Ramos (cell line): ENCODE data around the gene EPS8.
"Not testable (repeated sequence)": the region's sequence is repeated elsewhere in the genome, so short reads cannot be mapped to it uniquely, and the experiment has no call there.

Experiments used
- in situ Hi-C: fragments of 300-500 bp; cut with MboI; formaldehyde crosslinking; loops from one replicate; pipeline ENCODE4 v1.14.3; 2022; ENCODE audit warnings: low sequenced_read_pairs; ENCODE audit not compliant: unreplicated experiment

EPS8 gene

DNA sequence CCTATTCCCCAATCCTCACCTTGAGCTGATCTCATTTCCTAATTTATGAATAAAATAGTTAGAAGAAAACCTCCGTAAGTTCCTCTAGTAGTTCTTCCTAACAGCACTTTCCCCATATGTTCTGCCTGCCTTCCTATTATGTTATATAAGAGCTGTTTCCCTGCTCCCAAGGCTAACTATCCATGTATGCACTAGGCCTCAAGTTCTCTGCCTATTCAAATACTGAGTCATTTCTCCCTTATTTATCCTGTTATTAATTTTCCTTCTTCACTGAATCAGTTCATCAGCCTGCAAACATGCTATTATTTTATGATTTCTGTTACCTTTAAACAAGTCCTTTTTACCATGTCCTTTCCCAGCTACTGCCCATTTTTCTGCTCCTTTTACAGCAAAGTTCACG is 164.1 kb downstream of the EPS8 start:
- in situ Hi-C loops, result no loop called here

DNA sequence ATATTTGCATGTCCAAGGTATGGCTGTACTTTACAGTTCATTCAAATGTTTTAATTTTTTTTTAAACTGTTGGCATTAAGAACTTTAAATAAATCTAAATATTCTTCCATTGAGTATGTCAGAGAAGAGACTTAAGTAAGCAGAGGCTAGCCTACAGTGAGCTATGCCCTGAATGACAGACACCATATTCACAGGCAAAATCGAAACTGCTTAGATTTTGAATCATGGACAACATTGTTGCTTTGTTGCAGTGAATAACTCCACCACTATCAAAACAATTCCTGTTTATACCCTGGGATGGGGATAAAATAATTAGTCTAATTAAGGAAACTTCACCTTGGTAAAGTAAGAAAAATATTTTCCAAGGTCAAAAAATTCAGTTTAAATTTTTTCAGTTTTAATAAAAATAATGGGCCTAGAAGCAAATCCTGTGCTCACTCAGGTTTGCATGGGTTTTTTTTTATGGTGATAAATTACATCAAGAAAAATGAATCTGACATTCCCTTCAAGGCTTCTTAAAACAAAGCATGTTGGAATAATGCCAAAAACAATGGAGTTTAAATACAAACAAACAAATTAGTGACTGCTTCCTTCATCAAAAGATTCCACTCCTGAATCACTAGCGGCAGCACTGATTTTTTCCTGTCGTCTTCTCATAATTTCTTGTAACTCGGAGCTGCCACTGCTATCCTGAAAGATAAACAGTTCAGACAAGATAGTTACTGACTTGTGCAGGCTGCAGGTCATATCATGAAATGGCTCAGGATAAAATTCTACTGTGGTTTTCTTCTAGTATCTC is 168.2 kb downstream of the EPS8 start:
- in situ Hi-C loops, result no loop called here

DNA sequence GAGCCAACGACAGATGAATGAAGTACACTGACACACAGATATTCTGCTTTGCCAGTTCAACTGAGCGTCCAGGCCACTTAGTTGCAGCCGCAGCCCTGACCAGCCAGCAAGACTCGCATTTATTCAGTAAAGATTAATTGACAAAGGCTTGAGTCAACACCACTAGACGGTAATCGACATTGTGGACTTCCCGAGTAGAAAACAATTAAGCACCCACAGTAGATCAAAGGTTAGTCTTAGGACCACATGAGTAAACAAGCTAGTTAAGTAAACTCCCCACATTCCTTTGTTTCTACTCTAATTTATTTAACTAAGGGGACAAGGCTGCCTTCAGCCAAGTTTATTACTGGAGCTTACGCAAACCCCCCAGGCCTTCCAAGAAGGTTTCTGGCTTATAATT is 172.7 kb downstream of the EPS8 start:
- in situ Hi-C loops, result not testable (repeated sequence)

DNA sequence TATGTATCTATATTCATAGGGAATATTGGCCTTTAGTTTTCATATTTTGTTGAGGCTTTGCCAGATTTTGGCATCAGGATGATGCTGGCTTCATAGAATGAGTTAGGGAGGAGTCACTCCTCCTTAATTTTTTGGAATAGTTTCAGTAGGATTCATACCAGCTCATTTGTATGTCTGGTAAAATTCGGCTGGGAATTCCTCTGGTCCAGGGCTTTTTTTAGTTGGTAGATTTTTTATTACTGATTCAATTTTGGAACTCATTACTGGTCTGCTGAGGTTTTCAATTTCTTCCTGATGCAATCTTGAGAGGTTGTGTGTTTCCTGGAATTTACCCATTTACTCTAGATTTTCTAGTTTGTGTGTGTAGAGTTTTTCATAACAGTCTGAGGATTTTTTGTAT is 175.2 kb downstream of the EPS8 start:
- in situ Hi-C loops, result no loop called here

DNA sequence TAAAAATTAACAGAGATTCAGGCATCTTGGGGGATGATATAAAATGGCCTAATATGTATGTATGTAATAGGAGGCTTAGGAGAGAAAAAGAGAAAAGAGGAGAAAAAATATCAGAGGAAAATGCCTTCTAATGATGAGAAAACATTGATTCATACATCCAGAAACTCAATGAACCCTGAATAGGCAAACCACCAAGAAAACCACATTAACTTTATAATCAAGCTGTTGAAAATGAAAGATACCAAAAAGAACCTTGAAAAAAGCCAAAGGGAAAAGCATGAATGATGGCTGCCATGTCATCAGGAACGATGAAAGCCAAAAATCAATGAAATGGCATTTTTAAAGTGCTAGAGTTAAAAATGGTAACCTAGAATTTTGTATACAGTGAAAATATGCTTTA is 180.2 kb downstream of the EPS8 start:
- in situ Hi-C loops, result no loop called here

DNA sequence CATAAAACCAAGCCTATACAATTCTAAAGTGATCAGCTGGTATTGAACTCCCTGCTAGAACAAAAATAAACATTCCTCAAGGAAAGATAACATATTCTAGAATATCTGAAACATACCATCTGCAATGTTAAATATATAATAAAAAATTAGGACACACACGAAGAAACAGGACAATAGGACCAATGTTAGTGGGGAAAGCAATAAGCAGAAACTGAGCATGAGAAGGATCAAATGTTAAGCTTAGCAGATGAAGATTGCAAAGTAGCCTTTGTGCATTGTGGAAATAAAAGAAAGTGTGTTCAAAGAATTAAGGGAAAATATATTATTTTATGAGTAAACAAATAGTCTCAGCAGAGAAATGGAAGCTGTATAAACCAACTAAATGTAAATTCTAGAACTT is 180.8 kb downstream of the EPS8 start:
- in situ Hi-C loops, result no loop called here

DNA sequence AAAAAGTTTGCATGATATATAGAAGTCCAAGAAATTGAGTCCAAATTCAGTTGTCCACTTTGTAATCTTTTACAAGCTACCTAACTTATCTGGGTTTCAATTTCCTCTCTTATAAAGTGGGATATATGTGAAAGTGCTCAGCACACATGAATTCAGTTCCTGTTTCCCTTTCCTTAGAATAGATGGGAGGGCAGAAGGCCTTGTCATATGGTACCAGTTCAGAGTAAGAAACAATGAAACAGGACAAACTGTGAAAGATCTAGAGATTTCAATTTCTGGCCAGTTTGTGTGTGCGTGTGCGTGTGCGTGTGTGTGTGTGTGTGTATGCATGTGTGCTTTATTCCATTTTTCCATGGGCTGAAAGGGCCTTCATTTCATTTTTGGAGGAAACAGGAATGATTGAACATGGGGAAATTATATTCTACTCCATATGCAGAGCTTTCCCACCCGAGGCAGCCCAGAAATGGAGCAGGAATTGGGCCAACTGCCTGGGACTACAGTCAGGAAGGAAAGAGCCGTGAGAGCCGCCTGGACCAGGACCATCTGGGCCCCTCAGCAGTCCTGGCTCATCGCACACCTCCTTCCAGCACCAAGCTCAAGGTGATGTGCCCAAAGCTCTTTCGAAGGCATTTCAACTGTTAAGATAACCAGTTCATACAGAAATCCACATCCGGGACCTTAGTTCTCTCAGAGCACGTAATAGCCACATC is 183.2 kb downstream of the EPS8 start:
- in situ Hi-C loops, result no loop called here

DNA sequence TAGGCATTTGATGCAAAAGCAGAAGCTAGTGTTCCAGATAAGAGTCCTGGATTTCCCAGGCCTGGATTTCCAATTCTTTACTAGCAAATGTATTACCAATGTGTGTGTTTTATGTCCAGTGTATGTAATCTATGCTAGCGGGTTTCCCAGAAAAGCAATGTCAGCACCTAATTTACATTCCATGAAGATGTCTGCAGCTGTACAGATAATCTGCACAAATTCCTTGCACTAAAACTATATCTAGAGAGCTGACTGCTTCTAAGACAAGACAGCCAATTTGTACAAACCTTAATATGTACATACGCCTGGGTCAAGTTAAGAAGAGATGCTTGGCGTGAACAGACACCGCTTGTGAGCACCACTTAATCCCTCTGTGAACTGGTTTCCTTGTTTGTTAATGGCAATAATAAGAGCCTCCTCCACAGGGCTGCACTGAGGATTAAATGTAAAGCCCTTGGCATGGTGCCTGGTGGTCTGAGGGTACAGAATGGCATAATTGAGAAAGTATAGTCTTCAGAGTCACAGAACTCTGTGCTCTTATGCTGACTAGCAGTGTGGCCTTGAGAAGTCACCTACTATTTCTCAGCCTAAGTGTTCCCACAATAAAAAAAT is 185.6 kb downstream of the EPS8 start:
- in situ Hi-C loops, result no loop called here

DNA sequence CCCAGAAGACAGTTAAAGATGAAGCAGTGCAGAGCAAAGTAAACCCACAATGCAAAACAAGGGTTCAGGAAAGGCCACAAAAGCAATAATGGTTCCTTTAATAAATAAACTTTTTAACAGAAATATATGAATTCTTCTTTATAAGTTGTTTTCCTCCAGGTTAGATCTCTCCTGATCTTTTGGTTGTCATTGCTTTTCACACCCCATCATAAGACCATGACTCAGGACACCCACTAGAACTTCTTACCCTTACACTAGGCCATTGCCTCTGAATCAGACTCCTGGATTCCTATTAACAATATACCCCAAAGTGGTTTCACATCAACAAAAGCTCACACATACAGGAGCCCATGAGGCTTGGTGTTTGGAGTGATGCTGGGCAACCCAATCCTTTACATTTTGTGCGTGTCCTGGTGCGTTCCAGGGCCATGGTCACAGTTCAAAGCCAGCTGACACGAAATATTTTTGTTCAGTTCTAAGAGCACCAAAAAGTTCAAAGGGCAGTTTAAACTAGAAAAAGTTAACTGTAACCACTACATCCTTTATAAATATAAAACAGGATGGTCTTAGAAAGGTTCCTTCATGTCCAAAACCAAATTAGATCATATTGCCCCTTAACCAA is 187.0 kb downstream of the EPS8 start:
- in situ Hi-C loops, result no loop called here

DNA sequence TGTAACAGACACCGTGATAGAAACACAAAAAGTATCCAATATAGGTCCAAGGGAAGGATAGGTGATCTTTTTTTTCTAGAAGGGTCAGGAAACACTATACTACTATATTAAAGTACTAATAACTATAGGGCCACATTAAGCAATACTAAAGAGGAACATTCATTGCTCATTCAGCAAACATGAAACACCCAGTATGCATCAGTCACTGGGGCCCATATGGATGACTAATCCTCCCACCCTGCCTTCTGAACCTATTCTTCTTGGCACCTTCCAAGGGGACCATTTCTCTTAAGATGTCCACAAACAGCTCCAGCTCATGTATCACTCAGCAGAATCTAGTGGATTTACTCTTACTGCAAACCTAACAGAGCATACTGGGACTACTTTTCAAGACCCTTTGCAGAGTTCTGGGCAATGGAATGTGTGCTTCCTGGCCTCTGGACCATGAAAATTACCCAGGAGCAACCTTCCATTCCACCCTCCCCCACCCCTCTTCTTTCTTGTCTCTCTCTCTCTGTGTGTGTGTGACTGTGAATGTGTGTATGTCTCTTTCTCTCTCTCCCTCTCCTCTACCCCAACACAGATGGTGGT is 187.9 kb downstream of the EPS8 start:
- in situ Hi-C loops, result no loop called here

DNA sequence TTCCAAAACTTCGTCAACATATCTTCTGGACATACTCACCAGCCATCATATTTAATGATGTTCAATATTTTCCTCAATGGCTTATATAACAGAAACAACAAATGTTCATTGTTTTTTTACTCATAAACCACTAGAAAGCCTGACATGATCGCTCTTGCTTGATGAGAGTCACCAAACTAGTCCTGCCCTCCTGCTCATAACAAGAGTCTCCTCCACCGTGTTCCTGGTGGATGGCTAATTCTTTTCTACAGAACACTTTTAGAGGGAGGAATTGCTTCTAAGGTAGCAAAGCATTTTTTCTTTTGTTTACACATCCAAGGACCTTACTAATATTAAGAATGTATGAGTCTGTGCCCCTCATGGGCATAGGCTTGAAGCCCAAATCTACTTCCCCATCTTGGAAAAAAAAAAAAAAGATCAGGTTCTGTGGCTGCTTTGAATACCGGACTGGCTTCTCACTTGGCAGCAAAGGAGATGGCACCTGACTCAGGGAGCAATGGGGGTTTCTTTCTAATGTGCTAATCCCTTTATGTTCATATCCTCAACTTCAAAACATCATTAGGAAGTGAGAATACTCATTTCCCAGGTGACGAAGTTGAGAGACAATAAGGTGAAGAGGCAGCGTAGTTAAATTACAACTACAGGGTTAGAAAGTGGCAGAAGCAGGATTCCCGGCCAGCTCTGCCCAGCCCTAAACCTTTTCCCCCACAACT is 188.8 kb downstream of the EPS8 start:
- in situ Hi-C loops, result no loop called here

DNA sequence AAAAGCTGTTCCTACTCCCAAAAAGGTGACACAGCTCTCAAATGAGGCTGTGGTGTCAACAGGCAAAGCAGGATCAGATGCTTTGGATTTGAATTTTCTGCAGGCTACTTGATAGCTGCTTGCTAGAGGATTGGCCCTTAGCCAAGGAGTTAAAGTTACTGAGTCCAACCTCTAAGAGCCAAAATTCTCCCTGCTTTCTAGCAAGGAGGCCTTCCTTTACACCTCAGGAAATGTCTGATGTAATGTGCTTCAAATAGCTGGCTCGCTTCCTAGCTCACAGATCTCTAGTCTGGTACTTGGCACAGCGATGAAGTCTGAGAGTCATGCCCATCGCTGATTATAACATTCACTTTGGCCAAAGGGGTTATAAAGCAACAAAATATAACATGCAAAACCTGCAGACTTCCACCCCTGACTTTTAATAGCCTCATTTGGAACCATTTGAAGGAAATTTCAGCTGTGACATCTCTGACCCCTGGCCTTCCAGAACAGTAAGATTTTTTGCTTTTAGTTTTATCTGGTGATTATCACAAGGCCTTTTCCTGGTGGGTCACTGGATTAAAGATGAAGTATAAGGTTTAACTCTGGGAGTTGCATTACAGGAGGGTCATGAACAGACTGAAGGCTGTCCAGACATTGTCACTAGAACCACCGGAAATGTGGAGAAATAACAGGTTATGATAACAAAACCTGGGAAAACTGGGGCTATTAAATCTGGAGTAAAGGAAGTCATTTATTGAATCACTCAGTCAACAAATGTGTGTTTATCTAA is 189.7 kb downstream of the EPS8 start:
- in situ Hi-C loops, result loop anchor here (10.0 kb wide), 1 partner anchor 255 kb away; no protein-coding TSS in a partner anchor

DNA sequence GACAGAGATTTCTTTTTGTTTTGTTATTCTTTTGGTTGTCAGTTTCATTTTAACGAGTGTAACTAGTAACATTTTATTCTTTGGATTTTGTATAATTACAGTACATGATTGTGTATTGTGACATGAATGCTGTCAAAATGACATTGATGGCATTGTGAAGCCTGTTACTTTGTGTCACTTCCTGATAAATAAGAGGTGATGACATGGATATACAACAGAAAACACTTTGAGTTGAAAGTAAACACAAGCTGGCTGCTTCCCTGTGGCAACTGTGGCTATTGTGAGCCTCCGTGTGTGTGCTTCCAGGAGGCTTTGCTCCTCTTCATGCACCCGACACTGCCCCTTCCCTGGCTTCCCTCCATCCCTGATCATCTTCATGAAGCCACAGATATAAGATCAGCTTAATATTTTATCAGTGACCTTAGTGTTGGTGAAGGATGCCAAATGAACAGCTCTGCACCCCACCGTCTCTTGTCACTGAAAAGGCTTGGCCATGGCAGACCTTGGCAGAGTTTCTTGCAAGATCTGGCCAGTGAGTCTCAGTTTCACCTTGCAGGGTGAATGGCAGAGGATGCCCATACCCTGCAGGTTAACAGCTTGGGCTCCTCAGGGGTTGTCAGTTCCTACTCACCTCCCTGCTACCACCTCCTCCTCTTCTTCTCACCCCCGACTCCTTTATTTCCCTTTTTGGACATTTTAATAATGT is 191.9 kb downstream of the EPS8 start:
- in situ Hi-C loops, result loop anchor here (10.0 kb wide), 1 partner anchor 258 kb away; no protein-coding TSS in a partner anchor

DNA sequence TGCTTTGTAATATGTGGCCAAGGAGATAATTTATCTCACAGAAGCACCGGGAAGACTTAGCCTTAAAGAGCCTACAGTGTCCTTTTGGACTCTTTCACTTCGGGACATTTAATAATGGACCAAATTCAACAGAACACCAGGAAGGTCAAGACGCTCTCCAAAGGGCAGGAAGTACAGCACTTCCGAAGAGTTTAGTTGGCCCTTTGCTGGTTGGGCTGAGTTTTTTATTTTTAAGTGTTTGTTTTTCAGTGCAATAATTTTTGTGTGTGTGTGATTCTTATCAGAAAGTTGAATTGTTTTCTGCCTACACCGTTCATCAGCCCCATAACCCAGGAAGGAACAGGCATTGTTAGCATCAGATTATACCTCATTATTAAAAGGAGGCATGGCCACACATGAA is 193.0 kb downstream of the EPS8 start:
- in situ Hi-C loops, result loop anchor here (10.0 kb wide), 1 partner anchor 259 kb away; no protein-coding TSS in a partner anchor

DNA sequence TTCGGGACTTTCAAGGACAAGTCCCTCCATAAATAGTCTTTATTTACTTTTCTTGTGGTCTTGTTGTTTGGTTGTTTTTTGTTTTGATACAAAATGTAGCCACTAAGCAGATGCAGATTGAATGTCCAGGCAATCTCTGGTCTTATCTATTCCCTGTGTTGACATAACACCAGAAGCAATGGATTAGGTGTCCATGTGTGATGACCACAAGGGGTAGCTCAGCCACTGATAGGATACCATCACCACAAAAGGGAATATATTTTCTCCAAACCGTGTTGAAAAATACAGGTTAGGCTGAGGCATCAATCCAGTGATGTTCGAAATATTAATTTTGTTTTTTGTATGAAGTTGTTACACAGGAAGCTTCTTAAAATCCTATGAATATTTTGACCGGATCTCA is 196.3 kb downstream of the EPS8 start:
- in situ Hi-C loops, result loop anchor here (10.0 kb wide), 1 partner anchor 262 kb away; no protein-coding TSS in a partner anchor

DNA sequence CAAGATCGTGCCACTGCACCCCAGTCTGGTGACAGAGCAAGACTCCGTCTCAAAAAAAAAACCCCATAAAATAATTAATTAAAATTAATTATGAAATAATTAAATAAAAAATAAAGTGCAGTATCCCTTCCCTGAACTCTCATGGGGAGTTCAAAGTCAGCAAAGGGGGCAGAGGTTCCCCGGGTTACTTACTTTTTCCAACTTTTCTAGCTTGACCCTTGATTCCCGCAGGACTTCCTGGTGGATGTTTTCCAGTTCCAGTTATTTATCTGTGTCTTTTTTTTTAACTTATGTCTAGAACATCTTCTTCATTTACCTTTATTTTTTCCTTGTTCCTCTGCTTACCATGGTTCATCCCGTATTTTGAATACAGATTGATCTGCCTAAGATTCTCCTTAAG is 197.4 kb downstream of the EPS8 start:
- in situ Hi-C loops, result loop anchor here (10.0 kb wide), 1 partner anchor 263 kb away; no protein-coding TSS in a partner anchor

DNA sequence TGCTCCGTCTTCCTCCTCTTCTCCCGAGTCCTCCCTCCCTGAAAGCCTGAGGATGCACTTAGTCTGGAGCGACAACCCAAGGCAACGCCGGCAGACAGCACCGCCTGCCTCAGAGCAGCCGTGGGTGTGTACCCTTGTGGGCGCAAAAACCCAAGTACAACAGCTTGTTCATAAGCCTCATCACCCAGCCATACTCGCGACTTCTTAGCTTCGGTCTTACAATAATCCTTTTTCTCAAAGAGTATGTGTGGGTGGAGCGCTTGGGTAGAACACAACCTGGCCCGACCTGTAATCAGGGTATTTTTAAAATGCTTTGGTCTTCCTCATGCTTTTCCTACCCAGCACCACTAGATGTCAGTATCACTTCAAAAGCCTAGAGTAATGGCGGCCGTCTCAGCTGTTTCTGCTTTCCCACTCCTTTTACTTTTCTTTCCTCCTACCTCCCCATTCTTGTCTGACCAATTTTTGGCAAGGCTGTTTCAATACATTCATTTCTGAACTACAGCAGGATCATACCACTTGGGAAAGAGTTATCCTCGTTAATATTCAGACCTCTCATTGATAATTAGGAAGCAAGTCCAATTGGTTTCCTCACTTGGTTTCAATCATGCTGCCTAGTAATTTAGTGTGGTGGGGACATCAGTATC is 198.9 kb downstream of the EPS8 start:
- in situ Hi-C loops, result loop anchor here (10.0 kb wide), 1 partner anchor 264 kb away; no protein-coding TSS in a partner anchor
